Activated B cell treated with CpG ODN at 0.5 μM for 24 hours (primary cell): Measurements from ENCODE around the gene C1GALT1C1. TPM values are rescaled to one million over a fixed set of nuclear protein-coding genes. Genes with fewer than 3 reads are reported as not detected.

Source experiments
- ATAC-seq: fragments of 200-7000 bp; cut with Tn5 transposase; one replicate; pipeline ENCODE4 v1.10.0; 2021; ENCODE audit warnings: low read depth, mild to moderate bottlenecking, moderate library complexity
- CTCF ChIA-PET: fragments of 350-600 bp; sonication (Branson Sonifier 250); formaldehyde crosslinking; loops from one replicate; lab custom pipeline; 2021; ENCODE audit warnings: antibody characterized with exemption; lab: Charles Lee
- POLR2A ChIA-PET: fragments of 350-600 bp; sonication (Branson Sonifier 250); formaldehyde crosslinking; loops from one replicate; lab custom pipeline; 2021; ENCODE audit warnings: antibody characterized with exemption; lab: Charles Lee
- DNase-seq: peaks from one replicate; pipeline ENCODE4 v3.0.0; 2022
- H3K27ac Mint-ChIP-seq: one replicate; pipeline ENCODE4 v1.8.0; 2020; ENCODE audit warnings: mixed read lengths
- H3K27me3 Mint-ChIP-seq: one replicate; pipeline ENCODE4 v1.8.0; 2021; ENCODE audit warnings: mixed read lengths
- H3K36me3 Mint-ChIP-seq: one replicate; pipeline ENCODE4 v1.8.0; 2021; ENCODE audit warnings: low read depth, mixed read lengths
- H3K4me1 Mint-ChIP-seq: one replicate; pipeline ENCODE4 v1.8.0; 2021; ENCODE audit warnings: mixed read lengths
- H3K4me3 Mint-ChIP-seq: one replicate; pipeline ENCODE4 v1.8.0; 2020; ENCODE audit warnings: mild to moderate bottlenecking, mixed read lengths
- H3K9me3 Mint-ChIP-seq: one replicate; pipeline ENCODE4 v1.8.0; 2020; ENCODE audit warnings: mixed read lengths
- intact Hi-C: fragments of 100-400 bp; cut with micrococcal nuclease; formaldehyde crosslinking; loops from one replicate; pipeline ENCODE4 v1.15.1; 2024
- total RNA-seq: library from RNA; stranded (reverse); gene quantifications from 2 replicates; pipeline ENCODE4 v1.2.3, GENCODE V29; 2022
- TF ChIP-seq, protein P1 (sequence below): fragments of 200-600 bp; IDR thresholded peaks from one replicate; pipeline ENCODE4 v1.8.0; 2022; ENCODE audit warnings: antibody characterized with exemption, mild to moderate bottlenecking

The C1GALT1C1 gene
- total RNA-seq, 1 donor from 2014 or later, result 8.7 TPM

DNA sequence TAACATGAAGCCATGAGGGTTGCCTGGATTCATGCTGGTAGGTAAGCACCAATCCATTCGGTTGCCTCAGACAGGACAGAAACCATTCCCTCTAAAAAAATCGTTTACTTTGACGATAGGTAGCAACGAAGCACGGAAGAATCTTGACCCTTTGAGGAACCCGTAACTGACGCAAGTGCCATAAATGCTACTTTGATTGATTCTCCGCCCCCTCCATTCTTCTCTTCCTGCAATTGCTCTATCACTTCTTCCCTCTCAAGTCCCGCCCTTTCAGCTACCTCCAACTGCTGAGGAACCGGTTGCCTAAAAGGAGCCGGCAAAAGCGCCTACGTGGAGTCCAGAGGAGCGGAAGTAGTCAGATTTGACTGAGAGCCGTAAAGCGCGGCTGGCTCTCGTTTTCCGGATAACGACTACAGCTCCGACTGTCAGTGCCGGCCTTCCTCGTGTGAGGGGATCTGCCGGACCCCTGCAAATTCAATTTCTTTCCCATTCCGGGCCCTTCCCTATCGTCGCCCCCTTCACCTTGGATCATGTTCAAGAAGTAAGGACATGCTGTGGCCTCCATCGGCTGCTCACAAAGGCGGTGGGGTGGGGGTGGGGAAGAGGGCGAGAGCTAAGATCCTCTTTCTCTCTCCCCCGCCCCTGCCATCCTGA, 26.0 kb downstream of the C1GALT1C1 start, which contains the start of gene MCTS1:
TSS of gene MCTS1 (plus strand) at position 395 of the 654 bp plus-strand sequence. CDS start at position 531, 136 bp downstream.
- Mint-ChIP-seq H3K4me3 (peak within 1 kb of the TSS; percentile 93), H3K27me3 (no peaks in the 10 kb centered on the region), H3K9me3 (no peaks in the 10 kb centered on the region), H3K36me3 (peaks cover 22% of the 10 kb centered on the region), H3K4me1 (peaks cover 8% of the 10 kb centered on the region), H3K27ac (peak within 1 kb of the TSS; percentile 94)
- DNase-seq (peak; percentile 52), ATAC-seq (peak; percentile 91)
- TF ChIP-seq, protein P1, sequence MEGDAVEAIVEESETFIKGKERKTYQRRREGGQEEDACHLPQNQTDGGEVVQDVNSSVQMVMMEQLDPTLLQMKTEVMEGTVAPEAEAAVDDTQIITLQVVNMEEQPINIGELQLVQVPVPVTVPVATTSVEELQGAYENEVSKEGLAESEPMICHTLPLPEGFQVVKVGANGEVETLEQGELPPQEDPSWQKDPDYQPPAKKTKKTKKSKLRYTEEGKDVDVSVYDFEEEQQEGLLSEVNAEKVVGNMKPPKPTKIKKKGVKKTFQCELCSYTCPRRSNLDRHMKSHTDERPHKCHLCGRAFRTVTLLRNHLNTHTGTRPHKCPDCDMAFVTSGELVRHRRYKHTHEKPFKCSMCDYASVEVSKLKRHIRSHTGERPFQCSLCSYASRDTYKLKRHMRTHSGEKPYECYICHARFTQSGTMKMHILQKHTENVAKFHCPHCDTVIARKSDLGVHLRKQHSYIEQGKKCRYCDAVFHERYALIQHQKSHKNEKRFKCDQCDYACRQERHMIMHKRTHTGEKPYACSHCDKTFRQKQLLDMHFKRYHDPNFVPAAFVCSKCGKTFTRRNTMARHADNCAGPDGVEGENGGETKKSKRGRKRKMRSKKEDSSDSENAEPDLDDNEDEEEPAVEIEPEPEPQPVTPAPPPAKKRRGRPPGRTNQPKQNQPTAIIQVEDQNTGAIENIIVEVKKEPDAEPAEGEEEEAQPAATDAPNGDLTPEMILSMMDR, result no peak
- CTCF ChIA-PET, result interaction anchor here (0.9 kb wide), 1 partner anchor 166 kb away, joined by 5 read pairs; no protein-coding TSS in a partner anchor
- POLR2A ChIA-PET, result interaction anchor here (0.5 to 3.8 kb wide), 19 partner anchors 22 to 998 kb away, joined by 3 to 139 read pairs (median 6); partner anchors contain the start of genes C1GALT1C1, CUL4B and ZBTB33
- intact Hi-C loops, result loop anchor here (1.0 to 2.0 kb wide), 4 partner anchors 26 to 149 kb away; partner anchors contain the start of gene C1GALT1C1

DNA sequence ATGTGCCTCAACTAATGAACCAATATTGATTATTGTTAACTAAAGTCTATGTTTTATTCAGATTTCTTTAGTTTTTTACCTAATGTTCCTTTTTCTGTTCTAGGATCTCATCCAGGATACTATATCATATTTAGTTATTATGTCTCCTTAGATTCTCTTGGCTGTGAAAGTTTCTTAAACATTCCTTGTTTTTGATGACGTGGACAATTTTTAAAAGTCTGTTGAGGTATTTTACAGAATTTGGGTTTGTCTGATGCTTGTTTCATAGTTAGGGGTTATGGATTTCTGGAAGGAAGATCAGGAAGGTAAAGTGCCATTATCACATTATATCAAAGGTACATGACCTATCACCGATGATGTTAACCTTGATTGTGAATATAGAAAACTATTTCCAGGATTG, 44.2 kb downstream of the C1GALT1C1 start:
- H3K27me3 Mint-ChIP-seq, result no peaks in the 10 kb centered on the region
- H3K4me1 Mint-ChIP-seq, result no peaks in the 10 kb centered on the region
- H3K27ac Mint-ChIP-seq, result no peak overlapping the region
- no peak overlapping the region for H3K4me3 Mint-ChIP-seq
- no peak for DNase-seq
- H3K36me3 Mint-ChIP-seq, result no peaks in the 10 kb centered on the region
- no peak for ATAC-seq
- TF ChIP-seq, protein P1, result no peak
- H3K9me3 Mint-ChIP-seq, result no peaks in the 10 kb centered on the region
- CTCF ChIA-PET, result no interaction called here
- intact Hi-C loops, result no loop called here
- POLR2A ChIA-PET, result no interaction called here

Other genes with a start within 250 kb of the C1GALT1C1 start
- 29.7 and 32.6 TPM in 2 replicates for gene LAMP2, start 160.8 kb downstream of the C1GALT1C1 start, total RNA-seq
- gene CUL4B, start 69.1 kb downstream of the C1GALT1C1 start, total RNA-seq, result 35.0 and 35.9 TPM in 2 replicates
- 45.1 and 49.8 TPM in 2 replicates for gene MCTS1, start 26.0 kb downstream of the C1GALT1C1 start, total RNA-seq
- not detected in 2 replicates for gene CT47B1, start 245.8 kb upstream of the C1GALT1C1 start, total RNA-seq